Heart right ventricle (tissue), 16 donors: Measurements from ENCODE around the gene LAMC2. TPM values are rescaled to one million over a fixed set of nuclear protein-coding genes. Genes with fewer than 3 reads are reported as not detected.
A peak's percentile ranks its signal among the peaks of the same experiment; 100 is the strongest.

ENCODE experiments used
- ATAC-seq, 8 donors: fragments of 200-7000 bp; cut with Tn5 transposase; one replicate each; pipeline ENCODE4 v1.9.1; 2020; ENCODE audit warnings: mild to moderate bottlenecking in 8 of 8, moderate library complexity in 8 of 8, moderate number of reproducible peaks in 1 of 8
- DNase-seq, 2 donors: peaks; one replicate each; pipeline ENCODE4 v3.0.0-alpha.2; 2020
- H3K27ac ChIP-seq, 10 donors: fragments of 200-600 bp; sonication (generic) in 2 of 10; one replicate each; pipeline versions ENCODE4 v1.5.0 to v1.8.0; 2020 to 2022; ENCODE audit warnings: mild to moderate bottlenecking in 3 of 10
- H3K27me3 ChIP-seq, 7 donors: fragments of 200-600 bp; one replicate each; pipeline ENCODE4 v1.8.0; 2021 to 2022; ENCODE audit warnings: mild to moderate bottlenecking in 2 of 7
- H3K36me3 ChIP-seq, 9 donors: fragments of 200-600 bp; sonication (generic) in 1 of 9; one replicate each; pipeline versions ENCODE4 v1.5.0 to v1.8.0; 2020 to 2022; ENCODE audit warnings: mild to moderate bottlenecking in 2 of 9
- H3K4me1 ChIP-seq, 9 donors: fragments of 200-600 bp; sonication (generic) in 1 of 9; one replicate each; pipeline versions ENCODE4 v1.5.0 to v1.8.0; 2020 to 2022; ENCODE audit warnings: mild to moderate bottlenecking in 4 of 9
- H3K4me3 ChIP-seq, 10 donors: fragments of 200-600 bp; sonication (generic) in 2 of 10; one replicate each; pipeline versions ENCODE4 v1.5.0 to v1.8.0; 2020 to 2022; ENCODE audit warnings: mild to moderate bottlenecking in 7 of 10, moderate library complexity in 2 of 10
- H3K9me3 ChIP-seq, 11 donors: fragments of 200-600 bp in 10 of 11; sonication (generic) in 2 of 11; one replicate each; pipeline versions ENCODE4 v1.5.0 to v1.8.0; 2013 to 2022; ENCODE audit warnings: mild to moderate bottlenecking in 2 of 11, control low read depth in 1 of 11, moderate library complexity in 1 of 11
- WGBS, 2 donors: extraction: QIAGEN DNeasy Blood & Tissue Kit; methylation state at CpG; one replicate each; pipeline ENCODE4 v1.1.7; 2013; ENCODE audit warnings: inconsistent platforms in 1 of 2; 5-methylcytosine and 5-hydroxymethylcytosine counted together
- intact Hi-C, 10 donors: fragments of 100-400 bp; cut with DNase I; formaldehyde crosslinking; loops; one replicate each; pipeline versions ENCODE4 v1.11.1 to v1.14.2; 2022
- polyA plus RNA-seq, 2 donors: library from polyadenylated mRNA; stranded (reverse); fragments of 200-250 nt; gene quantifications; one replicate each; pipeline ENCODE4 v1.2.3, GENCODE V29; 2013
- total RNA-seq, 10 donors: library from RNA; stranded (reverse); fragmentation: NEBNext Ultra II Directional in 3 of 10; extraction: Animal tissue kit (Norgen Biotek cat#: 25700) in 3 of 10; gene quantifications; one replicate each; pipeline versions ENCODE4 v1.2.1 to v1.2.4, GENCODE V29; 2021 to 2023
- TF ChIP-seq, protein P1 (sequence below), 9 donors: fragments of 200-600 bp; sonication (generic) in 2 of 9; IDR thresholded peaks; one replicate each; pipeline versions ENCODE4 v1.5.0 to v1.8.0; 2021 to 2022; ENCODE audit warnings: antibody characterized with exemption in 9 of 9, mild to moderate bottlenecking in 5 of 9, moderate library complexity in 1 of 9
- donor health status: Arrhythmogenic right ventricular cardiomyopathy.
- donor health status: ischemic (EF 13 %, LVEDD 7.1; RV severe dilation, severe dysfunction).
- donor health status: healthy with polysubstance abuse.
- donor health status: DM: no; HTN: yes; CAD: no.
- donor health status: DM: no; HTN: no; CAD: no.
- donor health status: ischemic (EF 25% LVEDD 6.9; RV normal size, moderate dysfunction).
- donor health status: ischemic (EF 25% LVEDD 5.7; RV mildly dilated, moderate dysfunction).
- donor health status: healthy.
- donor health status: DM: yes; HTN: yes; CAD: no.
- donor health status: Ischemic cardiomyopathy.
- donor health status: ischemic (EF 35%, LVEDD 5.7; RV mildly dilated, moderate dysfunction).
- donor health status: nonischemic (EF 11% LVEDD 7.7; RV severe dilation, severe dysfunction).
- donor health status: DM: yes; HTN: yes; CAD: no.
- donor health status: PGD.
- donor health status: ischemic (EF 29% LVEDD 5.4; RV normal size, mild dysfunction).
- donor health status: nonischemic (EF 23%, LVEDD 6.1; RV moderate dilation, normal function).

Gene LAMC2
- total and polyA plus RNA-seq, 12 donors: 0.53 to 8.8 (median 1.6) TPM

DNA sequence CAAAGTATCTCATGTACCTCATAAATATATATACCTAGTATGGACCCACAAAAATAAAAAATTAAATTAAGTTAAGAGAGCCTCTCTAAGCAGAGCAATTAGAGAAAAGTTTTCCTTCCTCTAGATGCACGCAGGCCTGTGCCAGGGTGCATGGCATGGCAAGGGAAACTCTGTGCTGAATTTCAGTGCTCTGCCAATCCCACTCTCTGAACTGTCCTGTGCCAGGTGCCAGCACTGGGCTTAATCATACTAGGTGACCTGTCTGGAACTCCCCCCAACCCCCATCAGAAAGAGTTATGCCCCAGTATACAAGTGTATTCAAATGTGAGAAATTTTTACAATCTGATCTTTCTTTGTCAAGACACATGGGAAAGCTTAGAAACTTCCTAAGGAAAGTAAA lies 10.4 kb upstream of the LAMC2 start:
- Histone ChIP-seq H3K27me3 (no peaks in the 10 kb centered on the region), H3K36me3 (no peaks in the 10 kb centered on the region), H3K4me3 (no peak overlapping the region), H3K27ac (no peak overlapping the region), H3K4me1 (peaks cover 0 to 34% (median 21%) of the 10 kb centered on the region in 9 donors), H3K9me3 (no peaks in the 10 kb centered on the region)
- WGBS, 2 donors: 59 to 74% methylated on average over 1 of the region's 1 CpG
- TF ChIP-seq, protein P1, sequence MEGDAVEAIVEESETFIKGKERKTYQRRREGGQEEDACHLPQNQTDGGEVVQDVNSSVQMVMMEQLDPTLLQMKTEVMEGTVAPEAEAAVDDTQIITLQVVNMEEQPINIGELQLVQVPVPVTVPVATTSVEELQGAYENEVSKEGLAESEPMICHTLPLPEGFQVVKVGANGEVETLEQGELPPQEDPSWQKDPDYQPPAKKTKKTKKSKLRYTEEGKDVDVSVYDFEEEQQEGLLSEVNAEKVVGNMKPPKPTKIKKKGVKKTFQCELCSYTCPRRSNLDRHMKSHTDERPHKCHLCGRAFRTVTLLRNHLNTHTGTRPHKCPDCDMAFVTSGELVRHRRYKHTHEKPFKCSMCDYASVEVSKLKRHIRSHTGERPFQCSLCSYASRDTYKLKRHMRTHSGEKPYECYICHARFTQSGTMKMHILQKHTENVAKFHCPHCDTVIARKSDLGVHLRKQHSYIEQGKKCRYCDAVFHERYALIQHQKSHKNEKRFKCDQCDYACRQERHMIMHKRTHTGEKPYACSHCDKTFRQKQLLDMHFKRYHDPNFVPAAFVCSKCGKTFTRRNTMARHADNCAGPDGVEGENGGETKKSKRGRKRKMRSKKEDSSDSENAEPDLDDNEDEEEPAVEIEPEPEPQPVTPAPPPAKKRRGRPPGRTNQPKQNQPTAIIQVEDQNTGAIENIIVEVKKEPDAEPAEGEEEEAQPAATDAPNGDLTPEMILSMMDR (IDR thresholded peaks at IDR 0.05): no peak
- peak in 1 of 8 donors; percentile 44 for ATAC-seq
- intact Hi-C loops: no loop called here
- no peak for DNase-seq

DNA sequence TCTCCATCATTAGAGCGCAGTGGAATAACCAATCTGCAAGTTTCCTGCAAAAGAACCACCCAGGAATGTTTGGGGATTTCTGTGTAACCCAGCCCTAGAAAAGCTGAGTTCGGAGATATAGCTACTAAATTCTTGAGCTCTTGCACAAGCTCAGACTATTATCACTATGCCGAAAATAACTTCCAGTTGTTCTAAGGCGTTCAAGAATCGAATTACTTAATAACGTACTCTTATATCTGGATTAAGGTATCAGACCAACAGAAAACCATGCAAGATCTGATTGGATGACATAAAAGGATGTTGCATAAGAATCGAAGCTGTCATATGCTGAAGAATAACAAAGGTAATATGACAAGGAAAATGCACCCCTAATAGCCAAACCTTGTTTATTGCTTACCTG lies 7.5 kb upstream of the LAMC2 start:
- TF ChIP-seq, protein P1 (IDR thresholded peaks at IDR 0.05): no peak
- ATAC-seq: no peak
- intact Hi-C loops: no loop called here
- no peak overlapping the region for H3K4me3 ChIP-seq
- no peak for DNase-seq
- H3K9me3 ChIP-seq: no peaks in the 10 kb centered on the region
- H3K27ac ChIP-seq: peak overlapping the region in 1 of 10 donors; percentile 73
- H3K4me1 ChIP-seq: peaks cover 0 to 42% (median 28%) of the 10 kb centered on the region in 9 donors
- WGBS, 2 donors: 52 to 62% methylated on average over 7 of the region's 7 CpGs
- H3K36me3 ChIP-seq: no peaks in the 10 kb centered on the region
- H3K27me3 ChIP-seq: no peaks in the 10 kb centered on the region

DNA sequence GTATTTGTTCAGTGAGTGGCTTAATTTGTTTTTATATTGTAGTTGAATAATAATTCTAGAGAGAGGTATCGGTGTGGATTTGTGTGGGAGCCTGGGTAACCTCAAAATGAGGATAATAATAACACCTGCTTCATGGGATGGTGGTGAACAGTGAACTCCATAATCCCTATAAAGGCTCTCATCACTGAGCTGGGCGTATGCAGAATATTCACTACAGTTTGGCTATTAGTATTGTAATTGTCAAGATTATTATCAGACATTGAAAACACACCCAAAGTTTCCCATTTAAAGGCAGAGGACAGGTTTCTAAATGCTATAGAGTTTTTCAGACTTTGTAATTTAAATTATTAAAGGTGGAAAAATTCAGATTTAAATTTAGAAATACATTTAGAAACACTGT lies 7.0 kb upstream of the LAMC2 start:
- TF ChIP-seq, protein P1 (IDR thresholded peaks at IDR 0.05): no peak
- peaks cover 0 to 38% (median 28%) of the 10 kb centered on the region in 9 donors for H3K4me1 ChIP-seq
- intact Hi-C loops: no loop called here
- peak overlapping the region in 5 of 10 donors; percentile 17 to 84 (median 82) for H3K27ac ChIP-seq
- no peaks in the 10 kb centered on the region for H3K36me3 ChIP-seq
- no peak overlapping the region for H3K4me3 ChIP-seq
- no peaks in the 10 kb centered on the region for H3K27me3 ChIP-seq
- no peaks in the 10 kb centered on the region for H3K9me3 ChIP-seq
- ATAC-seq (no peak), DNase-seq (no peak)
- 71 to 78% methylated on average over 2 of the region's 2 CpGs for WGBS, 2 donors

DNA sequence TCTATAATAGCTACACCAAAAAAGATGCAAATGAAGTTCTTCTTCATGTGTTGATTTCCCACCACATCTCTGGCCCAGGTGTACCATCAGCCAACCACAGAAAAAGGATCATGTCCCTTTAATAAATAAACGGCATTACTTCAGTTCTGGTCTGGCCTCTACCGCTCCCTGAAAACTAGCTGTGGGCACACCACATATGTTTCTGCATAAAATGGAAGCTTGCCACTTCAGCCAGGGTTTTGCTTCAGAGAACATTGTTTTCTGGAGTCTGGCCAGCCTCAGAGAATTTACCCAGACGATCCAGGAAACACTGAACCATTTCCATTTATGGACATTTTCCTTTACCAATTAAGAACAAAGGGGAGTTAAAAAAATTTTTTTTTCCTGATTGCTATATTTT lies 5.8 kb upstream of the LAMC2 start:
- TF ChIP-seq, protein P1 (IDR thresholded peaks at IDR 0.05): no peak
- Histone ChIP-seq H3K27ac (peak overlapping the region; percentile 45 to 84 (median 77)), H3K27me3 (no peaks in the 10 kb centered on the region), H3K4me3 (peak overlapping the region in 1 of 10 donors; percentile 1), H3K4me1 (peaks cover 0 to 36% (median 28%) of the 10 kb centered on the region in 9 donors), H3K36me3 (no peaks in the 10 kb centered on the region), H3K9me3 (no peaks in the 10 kb centered on the region)
- DNase-seq (peak in 1 of 2 donors; percentile 72), ATAC-seq (peak; percentile 60 to 86 (median 72))
- WGBS, 2 donors: 5 to 6% methylated on average over 3 of the region's 3 CpGs
- intact Hi-C loops: loop anchor here in 1 of 10 donors (5.0 kb wide), 1 partner anchor 47 kb away; no protein-coding TSS in a partner anchor
